Lower leg skin (tissue), 4 donors: ENCODE data around the gene SCARB2. TPM values are rescaled to one million over a fixed set of nuclear protein-coding genes. Genes with fewer than 3 reads are reported as not detected.

Source experiments
- DNase-seq, 2 donors: peaks; one replicate each; pipeline ENCODE4 v3.0.0-alpha.2; 2019; ENCODE audit warnings: low spot score in 2 of 2
- H3K4me3 ChIP-seq: fragments of 200-600 bp; sonication (generic); 2 replicates; pipeline ENCODE4 v1.5.1; 2017; ENCODE audit warnings: mild to moderate bottlenecking, low read depth; ENCODE audit not compliant: poor library complexity, severe bottlenecking
- CTCF ChIP-seq, 3 donors: fragments of 450-650 bp; IDR thresholded peaks; one replicate each; pipeline ENCODE4 v1.5.1; 2016; ENCODE audit warnings: antibody characterized with exemption in 3 of 3, mild to moderate bottlenecking in 3 of 3, moderate library complexity in 2 of 3
- POLR2A ChIP-seq, 2 donors: fragments of 450-650 bp; IDR thresholded peaks; one replicate each; pipeline ENCODE4 v1.6.1; 2016 to 2017; ENCODE audit warnings: antibody characterized with exemption in 2 of 2, mild to moderate bottlenecking in 1 of 2, moderate library complexity in 1 of 2
- WGBS, 2 donors: methylation state at CpG; one replicate each; pipeline ENCODE4 v1.1.5; 2018; 5-methylcytosine and 5-hydroxymethylcytosine counted together
- intact Hi-C: fragments of 100-400 bp; cut with DNase I; formaldehyde crosslinking; loops from one replicate; pipeline ENCODE4 v1.15.0; 2023; ENCODE audit warnings: low total_unique reads
- total RNA-seq, 4 donors: library from RNA; depleted of rRNA; stranded (reverse); fragments of >200 nt; gene quantifications; one replicate each; pipeline ENCODE4 v1.1.0, GENCODE V29; 2016

SCARB2 gene
- total RNA-seq, 4 donors from 2014 or later, result 74.9 to 111 (median 82.8) TPM

- 94 to 96% methylated on average over 2 of the region's 2 CpGs for WGBS, 2 donors
- TF ChIP-seq CTCF (IDR thresholded peaks at IDR 0.05), result no peak
- no peak for TF ChIP-seq POLR2A (IDR thresholded peaks at IDR 0.05)
- intact Hi-C loops, result no loop called here
Measured at GRCh38 chr4:76196376-76196775, 17.2 kb downstream of the SCARB2 start.

GRCh38 chr4:76195326-76195725 is 18.3 kb downstream of the SCARB2 start:
- intact Hi-C loops, result no loop called here
- no peak for DNase-seq
- TF ChIP-seq POLR2A (IDR thresholded peaks at IDR 0.05), result no peak
- TF ChIP-seq CTCF (IDR thresholded peaks at IDR 0.05), result no peak

More at GRCh38 chr4:76196376-76196775, 17.2 kb downstream of the SCARB2 start:
- no peak overlapping the region for H3K4me3 ChIP-seq
- DNase-seq, result no peak

GRCh38 chr4:76194325-76194724 is 19.3 kb downstream of the SCARB2 start:
- DNase-seq, result no peak
- H3K4me3 ChIP-seq, result no peak overlapping the region
- intact Hi-C loops, result no loop called here
- TF ChIP-seq CTCF (IDR thresholded peaks at IDR 0.05) (no peak), POLR2A (IDR thresholded peaks at IDR 0.05) (no peak)
- WGBS, 2 donors, result 38 to 52% methylated on average over 2 of the region's 2 CpGs

More at GRCh38 chr4:76195326-76195725, 18.3 kb downstream of the SCARB2 start:
- 52 to 77% methylated on average over 3 of the region's 3 CpGs for WGBS, 2 donors
- H3K4me3 ChIP-seq, result no peak overlapping the region

GRCh38 chr4:76192236-76192635 is 21.4 kb downstream of the SCARB2 start:
- TF ChIP-seq CTCF (IDR thresholded peaks at IDR 0.05) (no peak), POLR2A (IDR thresholded peaks at IDR 0.05) (no peak)
- no peak for DNase-seq
- intact Hi-C loops, result no loop called here
- no peak overlapping the region for H3K4me3 ChIP-seq
- WGBS, 2 donors, result 56 to 71% methylated on average over 2 of the region's 2 CpGs

GRCh38 chr4:76188557-76188956 is 25.1 kb downstream of the SCARB2 start:
- WGBS, 2 donors, result 88 to 92% methylated on average over 3 of the region's 3 CpGs
- H3K4me3 ChIP-seq, result no peak overlapping the region
- intact Hi-C loops, result loop anchor here (10.0 kb wide), 1 partner anchor 306 kb away; no protein-coding TSS in a partner anchor
- no peak for DNase-seq
- TF ChIP-seq CTCF (IDR thresholded peaks at IDR 0.05) (no peak), POLR2A (IDR thresholded peaks at IDR 0.05) (no peak)

- H3K4me3 ChIP-seq, result no peak overlapping the region
- no peak for DNase-seq
- TF ChIP-seq CTCF (IDR thresholded peaks at IDR 0.05), result no peak
- no peak for TF ChIP-seq POLR2A (IDR thresholded peaks at IDR 0.05)
- intact Hi-C loops, result loop anchor here (10.0 kb wide), 1 partner anchor 307 kb away; no protein-coding TSS in a partner anchor
Measured at GRCh38 chr4:76188149-76188548, 25.5 kb downstream of the SCARB2 start.
